Activated CD8-positive, alpha-beta memory T cell treated with anti-CD3 and anti-CD28 coated beads for 36 hours (primary cell): ENCODE results near the gene UBC. TPM values are rescaled to one million over a fixed set of nuclear protein-coding genes. Genes with fewer than 3 reads are reported as not detected.

Source experiments
- CTCF ChIA-PET: fragments of 350-600 bp; sonication (Branson Sonifier 250); formaldehyde crosslinking; loops from one replicate; lab custom pipeline; 2021; ENCODE audit warnings: antibody characterized with exemption; lab: Charles Lee
- POLR2A ChIA-PET: fragments of 350-600 bp; sonication (Branson Sonifier 250); formaldehyde crosslinking; loops from one replicate; lab custom pipeline; 2021; ENCODE audit warnings: antibody characterized with exemption; lab: Charles Lee
- total RNA-seq, 2 experiments: library from RNA; stranded (reverse); gene quantifications; one replicate each; pipeline ENCODE4 v1.2.3, GENCODE V29; 2021

Gene UBC
- total RNA-seq, 2 experiments from 2014 or later, result 730 to 758 TPM

DNA sequence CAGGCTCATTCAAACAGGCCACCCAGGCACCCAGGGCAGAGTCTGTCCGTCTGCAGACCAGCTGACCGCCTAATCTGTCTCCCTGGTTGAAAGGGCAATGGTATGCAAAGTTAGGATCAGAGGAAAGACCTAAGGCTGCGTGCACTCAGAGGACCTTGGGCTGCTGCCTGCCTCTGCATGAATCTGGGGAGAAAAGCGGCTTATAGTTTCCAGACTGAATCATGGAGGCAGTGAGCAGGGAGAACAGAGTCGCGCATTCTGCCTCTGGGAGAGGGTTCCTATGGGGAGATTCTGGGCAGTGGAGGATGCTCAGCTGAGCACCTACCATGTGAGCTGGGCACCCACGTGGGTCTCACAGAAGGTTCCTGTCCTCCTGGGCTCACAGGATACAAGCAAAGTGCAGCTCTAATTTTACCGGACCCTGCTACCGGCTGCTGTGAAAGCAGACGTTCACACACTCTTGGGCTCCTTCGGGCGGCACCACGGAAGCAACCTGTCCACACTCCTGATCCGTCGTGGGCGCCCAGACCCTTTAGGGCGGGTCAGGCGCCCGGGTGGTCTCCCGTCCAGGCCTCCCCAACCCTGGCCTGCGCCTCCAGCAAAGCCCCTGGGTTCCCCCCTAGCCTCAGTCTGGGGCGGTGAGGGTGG, 51.6 kb downstream of the UBC start:
- CTCF ChIA-PET, result no interaction called here
- POLR2A ChIA-PET, result no interaction called here

DNA sequence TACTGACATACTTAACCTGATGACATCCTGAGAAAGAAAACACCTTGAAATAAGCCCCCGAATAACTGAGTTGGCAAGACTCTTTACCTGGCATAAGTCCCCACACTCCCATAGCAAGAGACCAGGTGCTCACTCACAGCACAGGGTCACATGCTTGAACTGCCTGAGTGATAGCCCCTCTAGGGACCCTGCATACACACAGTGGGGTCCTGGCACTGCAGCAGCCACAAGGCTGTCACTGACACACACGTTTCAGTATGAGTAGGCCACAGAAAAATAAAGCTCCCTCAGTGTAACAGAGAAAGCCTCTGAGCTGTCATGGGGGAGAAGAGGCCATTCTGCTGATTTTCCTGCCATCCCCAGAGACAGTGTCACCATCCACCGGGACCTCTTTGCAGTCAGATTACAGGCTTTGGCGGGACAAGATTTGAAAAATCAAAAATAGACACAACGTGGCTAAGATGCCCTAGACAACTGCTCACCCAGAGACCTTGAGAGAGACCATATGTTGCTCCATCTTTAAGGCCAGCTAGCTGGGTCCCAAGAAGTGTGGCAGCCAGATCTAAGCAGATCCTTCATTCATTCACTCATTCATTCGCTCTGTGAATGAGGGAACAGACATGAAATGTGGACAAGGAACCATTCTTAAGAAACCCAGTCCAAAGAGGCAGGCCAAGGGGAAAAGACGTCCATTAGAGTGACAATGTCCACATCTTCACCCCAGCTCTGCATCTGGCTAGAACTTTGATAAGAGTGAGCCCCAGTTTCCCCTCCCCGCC, 52.4 kb downstream of the UBC start:
- ChIA-PET POLR2A (interaction anchor here (0.6 kb wide), 1 partner anchor 321 kb away, joined by 3 read pairs; no protein-coding TSS in a partner anchor), CTCF (no interaction called here)

Other genes starting within 250 kb of the UBC start
- 10 to 100 TPM; 32.5 to 32.6 TPM for gene SCARB1, start 50.8 kb downstream of the UBC start, total RNA-seq
- 10 to 100 TPM; 49.1 to 51.3 TPM for gene DHX37, start 74.5 kb upstream of the UBC start, total RNA-seq
- 10 to 100 TPM; 40.0 to 41.0 TPM for gene BRI3BP, start 79.0 kb upstream of the UBC start, total RNA-seq
- gene AACS, start 150.8 kb upstream of the UBC start, total RNA-seq, result 10 to 100 TPM; 19.4 to 19.5 TPM